ENCODE measurements around the gene ADCY9.
"Not testable (repeated sequence)": the region's sequence is repeated elsewhere in the genome, so short reads cannot be mapped to it uniquely, and the experiment has no call there.

Gene ADCY9

GRCh38 chr16:4157376-4157825 is 41.2 kb upstream of the ADCY9 start:
- no peak overlapping the region for H3K27ac ChIP-seq
- no peak overlapping the region for H3K4me3 ChIP-seq (ENCODE audit: low read depth, low read length)
- H3K36me3 ChIP-seq (ENCODE audit: control insufficient read depth, insufficient read depth, low read length) = no peaks in the 10 kb centered on the region
- H3K9ac ChIP-seq = no peak overlapping the region
- peaks cover 4% of the 10 kb centered on the region for H3K4me1 ChIP-seq
- no peak for TF ChIP-seq CTCF (IDR thresholded peaks at IDR 0.05)
- H2AFZ ChIP-seq = no peak overlapping the region
- no peak overlapping the region for H3K4me2 ChIP-seq (ENCODE audit: low read length)
- H3K79me2 ChIP-seq = no peaks in the 10 kb centered on the region
- no peaks in the 10 kb centered on the region for H3K9me3 ChIP-seq (ENCODE audit: control insufficient read depth, low read length)
- H3K27me3 ChIP-seq (ENCODE audit: control insufficient read depth, insufficient read depth, low read length) = no peaks in the 10 kb centered on the region

GRCh38 chr16:4156503-4156902 is 40.3 kb upstream of the ADCY9 start:
- H3K9ac ChIP-seq; H3K36me3 ChIP-seq (ENCODE audit: control insufficient read depth, insufficient read depth, low read length); H3K79me2 ChIP-seq; H3K4me2 ChIP-seq (ENCODE audit: low read length); H3K9me3 ChIP-seq (ENCODE audit: control insufficient read depth, low read length); H3K4me1 ChIP-seq; H2AFZ ChIP-seq; H3K27ac ChIP-seq; H3K4me3 ChIP-seq (ENCODE audit: low read depth, low read length); H3K27me3 ChIP-seq (ENCODE audit: control insufficient read depth, insufficient read depth, low read length): not testable (repeated sequence)

DNA sequence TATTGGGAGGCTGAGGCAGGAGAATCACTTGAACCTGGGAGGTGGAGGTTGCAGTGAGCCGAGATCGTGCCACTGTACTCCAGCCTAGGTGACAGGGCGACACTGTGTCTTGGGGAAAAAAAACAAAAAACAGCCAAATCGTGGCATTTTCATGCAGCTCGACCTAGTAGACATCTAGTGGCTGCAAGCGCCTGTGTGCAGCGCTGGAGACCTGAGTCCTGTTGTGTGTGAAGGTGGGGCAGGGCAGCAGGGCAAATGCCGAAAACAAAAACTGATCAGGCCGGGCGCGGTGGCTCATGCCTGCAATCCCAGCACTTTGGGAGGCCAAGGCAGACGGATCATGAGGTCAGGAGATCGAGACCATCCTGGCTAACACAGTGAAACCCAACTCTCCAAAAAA is 37.1 kb upstream of the ADCY9 start:
- H3K27me3 ChIP-seq (ENCODE audit: control insufficient read depth, insufficient read depth, low read length); H3K79me2 ChIP-seq; H3K4me3 ChIP-seq (ENCODE audit: low read depth, low read length); H3K4me1 ChIP-seq; H2AFZ ChIP-seq; H3K9me3 ChIP-seq (ENCODE audit: control insufficient read depth, low read length); H3K36me3 ChIP-seq (ENCODE audit: control insufficient read depth, insufficient read depth, low read length); H3K9ac ChIP-seq; H3K4me2 ChIP-seq (ENCODE audit: low read length): not testable (repeated sequence)
- H3K27ac ChIP-seq = peak overlapping the region; percentile 62

GRCh38 chr16:4152267-4152666 is 36.0 kb upstream of the ADCY9 start:
- TF ChIP-seq CTCF (IDR thresholded peaks at IDR 0.05) = no peak
- no peaks in the 10 kb centered on the region for H3K36me3 ChIP-seq (ENCODE audit: control insufficient read depth, insufficient read depth, low read length)
- peak overlapping the region; percentile 62 for H3K27ac ChIP-seq
- no peaks in the 10 kb centered on the region for H3K27me3 ChIP-seq (ENCODE audit: control insufficient read depth, insufficient read depth, low read length)
- no peaks in the 10 kb centered on the region for H3K79me2 ChIP-seq
- H3K4me1 ChIP-seq = peaks cover 9% of the 10 kb centered on the region
- H3K9ac ChIP-seq = no peak overlapping the region
- H2AFZ ChIP-seq = peak overlapping the region; percentile 77
- H3K4me3 ChIP-seq (ENCODE audit: low read depth, low read length) = no peak overlapping the region
- no peak overlapping the region for H3K4me2 ChIP-seq (ENCODE audit: low read length)
- no peaks in the 10 kb centered on the region for H3K9me3 ChIP-seq (ENCODE audit: control insufficient read depth, low read length)

DNA sequence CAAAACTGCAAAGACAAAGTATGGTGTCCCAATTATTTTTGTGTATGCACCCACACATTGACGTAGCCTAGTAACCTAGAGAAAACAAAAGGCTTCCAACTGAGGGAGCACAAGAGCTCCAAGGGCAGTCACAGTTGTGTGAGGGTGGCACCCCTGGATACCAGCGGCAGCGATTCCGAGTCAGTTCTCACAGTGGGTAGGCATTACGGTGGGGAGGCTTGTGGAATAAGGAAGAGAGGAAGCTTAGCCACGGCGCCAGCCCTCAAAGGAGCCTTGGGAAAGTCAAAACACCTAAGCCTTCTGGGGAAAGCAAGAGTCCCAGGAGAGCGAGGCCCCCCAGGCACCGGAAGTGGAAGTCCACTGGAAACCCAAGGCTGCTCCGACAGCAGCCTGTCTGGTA is 31.0 kb upstream of the ADCY9 start:
- H3K4me3 ChIP-seq (ENCODE audit: low read depth, low read length) = no peak overlapping the region
- H3K9me3 ChIP-seq (ENCODE audit: control insufficient read depth, low read length) = no peaks in the 10 kb centered on the region
- no peaks in the 10 kb centered on the region for H3K79me2 ChIP-seq
- H3K9ac ChIP-seq = no peak overlapping the region
- no peaks in the 10 kb centered on the region for H3K27me3 ChIP-seq (ENCODE audit: control insufficient read depth, insufficient read depth, low read length)
- no peak overlapping the region for H2AFZ ChIP-seq
- H3K36me3 ChIP-seq (ENCODE audit: control insufficient read depth, insufficient read depth, low read length) = no peaks in the 10 kb centered on the region
- no peak overlapping the region for H3K4me2 ChIP-seq (ENCODE audit: low read length)
- H3K4me1 ChIP-seq = peaks cover 3% of the 10 kb centered on the region
- H3K27ac ChIP-seq = no peak overlapping the region
- TF ChIP-seq CTCF (IDR thresholded peaks at IDR 0.05) = no peak

GRCh38 chr16:4142268-4142667 is 26.0 kb upstream of the ADCY9 start:
- Histone ChIP-seq H3K36me3 (ENCODE audit: control insufficient read depth, insufficient read depth, low read length) (no peaks in the 10 kb centered on the region), H3K79me2 (no peaks in the 10 kb centered on the region), H3K27me3 (ENCODE audit: control insufficient read depth, insufficient read depth, low read length) (no peaks in the 10 kb centered on the region), H3K9ac (no peak overlapping the region), H3K4me3 (ENCODE audit: low read depth, low read length) (no peak overlapping the region), H3K4me2 (ENCODE audit: low read length) (no peak overlapping the region), H3K4me1 (no peaks in the 10 kb centered on the region), H2AFZ (no peak overlapping the region), H3K9me3 (ENCODE audit: control insufficient read depth, low read length) (no peaks in the 10 kb centered on the region), H3K27ac (no peak overlapping the region)
- no peak for TF ChIP-seq CTCF (IDR thresholded peaks at IDR 0.05)
